ENCODE data around the gene UBR1.

DNA sequence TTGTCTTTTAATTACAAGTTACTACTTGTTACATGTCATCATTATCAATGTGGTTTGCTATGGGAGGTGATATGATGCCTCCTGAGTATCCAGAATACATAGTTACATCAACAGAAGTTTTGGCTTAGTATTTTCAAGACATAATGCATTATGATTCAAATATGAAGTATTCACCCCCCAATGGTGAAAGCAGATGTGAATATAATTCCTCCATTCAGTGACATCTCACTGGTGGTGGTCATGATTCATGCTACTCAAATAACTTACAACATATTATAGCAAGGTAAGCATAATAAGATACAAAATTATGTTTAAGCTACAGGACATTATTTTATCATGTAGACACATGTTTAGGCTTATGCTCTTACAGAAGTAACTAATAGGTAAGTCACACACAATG is 150.3 kb downstream of the UBR1 start:
- TF ChIP-seq CTCF (IDR thresholded peaks at IDR 0.05): no peak
- no peak for TF ChIP-seq POLR2A (IDR thresholded peaks at IDR 0.05)
